ENCODE data around the gene RHBDD1. TPM values are rescaled to one million over a fixed set of nuclear protein-coding genes. Genes with fewer than 3 reads are reported as not detected.

The RHBDD1 gene
- polyA plus RNA-seq, 2 of the 4 experiments (the other 2 are of a cell fraction): 8.3 to 46.9 TPM

DNA sequence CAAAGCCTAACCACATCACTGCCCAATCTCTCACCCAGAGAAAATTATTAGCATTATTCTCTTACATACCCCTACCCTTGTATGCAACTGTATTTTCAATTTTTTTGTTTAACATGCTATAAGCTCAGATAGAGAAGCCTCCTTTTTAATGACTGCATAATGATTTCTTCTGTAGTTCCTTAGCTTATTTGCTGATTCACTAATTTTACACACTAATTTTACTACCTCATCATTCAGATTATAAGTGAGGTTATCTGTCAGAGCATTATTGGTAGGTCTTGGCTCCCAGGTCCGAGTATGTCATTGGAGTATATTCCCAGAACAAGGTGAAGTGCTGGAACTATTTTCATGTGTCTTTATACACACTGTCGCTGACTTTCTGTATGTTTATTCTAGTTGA lies 45.4 kb downstream of the RHBDD1 start:
- CTCF ChIA-PET: no interaction called here

GRCh38 chr2:226882606-226883005 lies 46.8 kb downstream of the RHBDD1 start:
- WGBS (ENCODE audit: missing lambda C conversion rate): 94% methylated on average over 4 of the region's 4 CpGs
- ATAC-seq: no peak
- no peak for FAIRE-seq

More for the DNA sequence above, 45.4 kb downstream of the RHBDD1 start:
- FAIRE-seq (no peak), ATAC-seq (no peak), DNase-seq (ENCODE audit: low read depth in 1 of 2, low spot score in 1 of 2) (no peak)
- no peak overlapping the region for H3K4me2 ChIP-seq
- 68% methylated on average over 2 of the region's 2 CpGs for WGBS (ENCODE audit: missing lambda C conversion rate)
- H3K4me1 ChIP-seq: no peaks in the 10 kb centered on the region
- H3K9me3 ChIP-seq: no peaks in the 10 kb centered on the region
- POLR2A ChIA-PET: no interaction called here
- TF ChIP-seq MAFK (IDR thresholded peaks at IDR 0.05; ENCODE audit: partially characterized antibody) (peak; percentile 57), FOXS1 (CRISPR knock-in tag; IDR thresholded peaks at IDR 0.05) (no peak), MAX (IDR thresholded peaks at IDR 0.05) (no peak)
- no peak overlapping the region for H3K27ac ChIP-seq
- no peak overlapping the region for H3K4me3 ChIP-seq

GRCh38 chr2:226883296-226883795 lies 47.5 kb downstream of the RHBDD1 start:
- ChIA-PET POLR2A (no interaction called here), CTCF (no interaction called here)
- Histone ChIP-seq H3K4me1 (peaks cover 7% of the 10 kb centered on the region; the same call in 2 of the 3 replicates), H3K27ac (no peak overlapping the region), H3K4me3 (no peak overlapping the region), H3K4me2 (no peak overlapping the region), H3K9me3 (no peaks in the 10 kb centered on the region)
- no peak for ATAC-seq
- FAIRE-seq: no peak
- DNase-seq (ENCODE audit: low read depth in 1 of 2, low spot score in 1 of 2): no peak
- 100% methylated on average over 4 of the region's 4 CpGs for WGBS (ENCODE audit: missing lambda C conversion rate)
- no peak for TF ChIP-seq KDM1A (IDR thresholded peaks at IDR 0.05; ENCODE audit: low read depth)
- no peak for TF ChIP-seq TFCP2L1 (CRISPR knock-in tag; IDR thresholded peaks at IDR 0.05)
- no peak for TF ChIP-seq MAX (IDR thresholded peaks at IDR 0.05)
- no peak for TF ChIP-seq BCL3 (IDR thresholded peaks at IDR 0.05)
- TF ChIP-seq MYC (IDR thresholded peaks at IDR 0.05; ENCODE audit: borderline replicate concordance, low read length): no peak
- TF ChIP-seq ESRRA (IDR thresholded peaks at IDR 0.05; ENCODE audit: borderline replicate concordance, low read length): no peak
- TF ChIP-seq ZC3H11A (IDR thresholded peaks at IDR 0.05): no peak
- no peak for TF ChIP-seq CTCF (IDR thresholded peaks at IDR 0.05)
- no peak for TF ChIP-seq BHLHE40 (IDR thresholded peaks at IDR 0.05; ENCODE audit: low read depth, low read length)
- TF ChIP-seq FOSL2 (IDR thresholded peaks at IDR 0.05): no peak
- no peak for TF ChIP-seq FOSL2 (CRISPR knock-in tag; IDR thresholded peaks at IDR 0.05)
- no peak for TF ChIP-seq CEBPB (IDR thresholded peaks at IDR 0.05)
- TF ChIP-seq HOXB5 (CRISPR knock-in tag; IDR thresholded peaks at IDR 0.05): no peak
- TF ChIP-seq CHD4 (IDR thresholded peaks at IDR 0.05; ENCODE audit: borderline replicate concordance): no peak
- no peak for TF ChIP-seq ZNF302 (CRISPR knock-in tag; IDR thresholded peaks at IDR 0.05)
- TF ChIP-seq EP300 (IDR thresholded peaks at IDR 0.05): no peak

More at GRCh38 chr2:226882606-226883005, 46.8 kb downstream of the RHBDD1 start:
- H3K4me3 ChIP-seq: no peak overlapping the region
- ChIA-PET POLR2A (no interaction called here), CTCF (no interaction called here)
- no peak overlapping the region for H3K27ac ChIP-seq
- no peak for TF ChIP-seq JUN (IDR thresholded peaks at IDR 0.05)
- no peak for TF ChIP-seq ESRRA (IDR thresholded peaks at IDR 0.05; ENCODE audit: borderline replicate concordance, low read length)
- TF ChIP-seq BHLHE40 (IDR thresholded peaks at IDR 0.05; ENCODE audit: low read depth, low read length): no peak
- no peak for TF ChIP-seq CHD2 (IDR thresholded peaks at IDR 0.05; ENCODE audit: low read length, partially characterized antibody)
- no peak for TF ChIP-seq PBX3 (IDR thresholded peaks at IDR 0.05)
- no peak for TF ChIP-seq ATOH8 (CRISPR knock-in tag; IDR thresholded peaks at IDR 0.05; ENCODE audit: low read depth)
- TF ChIP-seq NFE2L2 (conservative IDR thresholded peaks at IDR 0.05; ENCODE audit: low read length): no peak
- TF ChIP-seq HOXB5 (CRISPR knock-in tag; IDR thresholded peaks at IDR 0.05): no peak
- no peak for TF ChIP-seq POLR2A (IDR thresholded peaks at IDR 0.05; ENCODE audit: low read length)
- no peak for TF ChIP-seq RAD21 (conservative IDR thresholded peaks at IDR 0.05 in 1 of 2, IDR thresholded peaks at IDR 0.05 in 1 of 2)
- TF ChIP-seq FOSB (CRISPR knock-in tag; IDR thresholded peaks at IDR 0.05): no peak
- no peak for TF ChIP-seq TFCP2L1 (CRISPR knock-in tag; IDR thresholded peaks at IDR 0.05)
- TF ChIP-seq ELK1 (IDR thresholded peaks at IDR 0.05; ENCODE audit: low read depth, low read length): no peak
- TF ChIP-seq MYC (IDR thresholded peaks at IDR 0.05; ENCODE audit: borderline replicate concordance, low read length): no peak
- TF ChIP-seq FOXS1 (CRISPR knock-in tag; IDR thresholded peaks at IDR 0.05): no peak
- H3K9me3 ChIP-seq: no peaks in the 10 kb centered on the region
- no peak overlapping the region for H3K4me2 ChIP-seq
- DNase-seq (ENCODE audit: low read depth in 1 of 2, low spot score in 1 of 2): no peak
- no peaks in the 10 kb centered on the region; the same call in 2 of the 3 replicates for H3K4me1 ChIP-seq
